ENCODE data around the gene LAMB1. TPM values are rescaled to one million over a fixed set of nuclear protein-coding genes. Genes with fewer than 3 reads are reported as not detected.
A peak's percentile ranks its signal among the peaks of the same experiment; 100 is the strongest.

LAMB1 gene
- total and polyA plus RNA-seq, 12 donors: 33.3 to 145 (median 59.3) TPM

DNA sequence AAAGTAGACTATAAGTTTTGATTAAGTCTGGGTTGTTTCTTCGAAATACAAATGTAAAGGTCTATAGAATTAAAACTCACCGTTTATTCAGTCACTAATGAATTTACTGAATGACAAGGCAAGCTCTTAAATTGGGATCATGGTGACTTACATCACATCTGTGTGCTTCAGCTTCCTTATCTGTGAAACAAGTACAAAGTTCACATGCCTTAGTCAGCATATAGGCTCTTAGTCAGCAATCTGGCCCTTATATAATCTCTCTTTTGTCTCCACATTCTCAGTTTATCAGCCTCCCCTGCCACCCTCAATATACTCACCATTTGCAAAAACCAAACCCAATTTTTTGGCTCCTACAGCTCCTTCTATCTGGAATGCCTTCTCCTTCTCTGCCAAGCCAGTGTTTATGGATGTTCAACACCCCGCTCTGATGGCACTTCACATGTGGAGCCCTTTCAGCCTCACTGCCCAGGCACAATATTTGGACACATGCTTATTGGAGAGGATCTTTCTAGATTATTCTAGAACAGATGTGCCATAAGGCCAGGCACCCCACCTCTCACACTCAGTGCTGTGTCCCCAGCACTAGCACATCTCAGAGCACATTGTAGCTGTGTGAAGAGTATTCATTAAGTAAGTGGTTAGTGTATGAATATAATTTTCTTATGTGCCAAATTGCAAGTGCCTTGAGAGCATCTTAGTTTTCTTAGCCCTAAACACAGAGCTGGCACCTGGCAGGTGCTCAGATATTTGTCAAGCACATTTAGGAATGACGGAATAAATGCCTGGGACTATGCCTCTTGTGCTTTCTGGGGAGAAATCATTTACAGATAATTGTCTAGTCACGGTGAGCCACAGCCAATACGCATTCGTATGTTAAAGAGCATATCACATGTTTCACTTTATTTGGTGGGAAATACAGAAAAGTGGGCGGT, 9.8 kb upstream of the LAMB1 start:
- no peaks in the 10 kb centered on the region for H3K27me3 ChIP-seq
- H3K4me1 ChIP-seq: peaks cover 0 to 38% (median 11%) of the 10 kb centered on the region in 9 donors
- H3K36me3 ChIP-seq: no peaks in the 10 kb centered on the region
- intact Hi-C loops (cut with DNase I): loop anchor here in 4 of 10 donors (10.0 kb wide), 2 partner anchors 118 to 132 kb away; partner anchors contain the start of gene DLD (in 2 of the 4)
- WGBS, 2 donors: 73 to 78% methylated on average over 8 of the region's 8 CpGs
- no peak overlapping the region for H3K4me3 ChIP-seq
- no peaks in the 10 kb centered on the region for H3K9me3 ChIP-seq
- TF ChIP-seq, protein P1, sequence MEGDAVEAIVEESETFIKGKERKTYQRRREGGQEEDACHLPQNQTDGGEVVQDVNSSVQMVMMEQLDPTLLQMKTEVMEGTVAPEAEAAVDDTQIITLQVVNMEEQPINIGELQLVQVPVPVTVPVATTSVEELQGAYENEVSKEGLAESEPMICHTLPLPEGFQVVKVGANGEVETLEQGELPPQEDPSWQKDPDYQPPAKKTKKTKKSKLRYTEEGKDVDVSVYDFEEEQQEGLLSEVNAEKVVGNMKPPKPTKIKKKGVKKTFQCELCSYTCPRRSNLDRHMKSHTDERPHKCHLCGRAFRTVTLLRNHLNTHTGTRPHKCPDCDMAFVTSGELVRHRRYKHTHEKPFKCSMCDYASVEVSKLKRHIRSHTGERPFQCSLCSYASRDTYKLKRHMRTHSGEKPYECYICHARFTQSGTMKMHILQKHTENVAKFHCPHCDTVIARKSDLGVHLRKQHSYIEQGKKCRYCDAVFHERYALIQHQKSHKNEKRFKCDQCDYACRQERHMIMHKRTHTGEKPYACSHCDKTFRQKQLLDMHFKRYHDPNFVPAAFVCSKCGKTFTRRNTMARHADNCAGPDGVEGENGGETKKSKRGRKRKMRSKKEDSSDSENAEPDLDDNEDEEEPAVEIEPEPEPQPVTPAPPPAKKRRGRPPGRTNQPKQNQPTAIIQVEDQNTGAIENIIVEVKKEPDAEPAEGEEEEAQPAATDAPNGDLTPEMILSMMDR (IDR thresholded peaks at IDR 0.05): no peak
- ATAC-seq: peak in 5 of 8 donors; percentile 36 to 64 (median 58)
- peak overlapping the region in 4 of 10 donors; percentile 17 to 25 (median 22) for H3K27ac ChIP-seq
- DNase-seq: no peak

DNA sequence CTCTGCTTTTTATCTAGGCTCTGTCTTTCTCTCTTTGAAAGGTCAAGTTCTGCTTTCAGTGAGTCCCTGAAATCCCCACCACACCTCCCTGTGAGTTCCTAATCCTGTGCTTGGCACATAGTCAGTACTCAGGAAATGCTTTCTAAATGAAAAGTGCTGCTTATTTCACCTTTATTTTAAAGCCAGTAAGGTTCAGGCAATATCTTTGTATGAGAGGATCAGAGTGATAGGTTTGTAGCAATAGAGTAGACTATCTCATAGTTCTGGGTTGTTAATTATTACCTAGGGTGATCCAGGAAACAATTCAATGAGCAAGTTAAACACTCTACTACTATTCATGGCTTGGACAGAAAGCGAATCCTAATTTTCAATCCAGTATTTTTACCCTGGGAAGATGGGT, 7.4 kb upstream of the LAMB1 start:
- Histone ChIP-seq H3K27me3 (peaks cover 0 to 4% (median 0%) of the 10 kb centered on the region in 7 donors), H3K36me3 (no peaks in the 10 kb centered on the region), H3K27ac (peak overlapping the region in 5 of 10 donors; percentile 11 to 52 (median 27)), H3K4me1 (peaks cover 0 to 32% (median 11%) of the 10 kb centered on the region in 9 donors), H3K4me3 (no peak overlapping the region), H3K9me3 (no peaks in the 10 kb centered on the region)
- intact Hi-C loops (cut with DNase I): loop anchor here in 4 of 10 donors (10.0 kb wide), 2 partner anchors 116 to 134 kb away; partner anchors contain the start of gene DLD (in 2 of the 4)
- ATAC-seq (peak in 3 of 8 donors; percentile 19 to 35 (median 23)), DNase-seq (no peak)
- 48 to 70% methylated on average over 1 of the region's 1 CpG for WGBS, 2 donors
- TF ChIP-seq, protein P1 (IDR thresholded peaks at IDR 0.05): no peak

DNA sequence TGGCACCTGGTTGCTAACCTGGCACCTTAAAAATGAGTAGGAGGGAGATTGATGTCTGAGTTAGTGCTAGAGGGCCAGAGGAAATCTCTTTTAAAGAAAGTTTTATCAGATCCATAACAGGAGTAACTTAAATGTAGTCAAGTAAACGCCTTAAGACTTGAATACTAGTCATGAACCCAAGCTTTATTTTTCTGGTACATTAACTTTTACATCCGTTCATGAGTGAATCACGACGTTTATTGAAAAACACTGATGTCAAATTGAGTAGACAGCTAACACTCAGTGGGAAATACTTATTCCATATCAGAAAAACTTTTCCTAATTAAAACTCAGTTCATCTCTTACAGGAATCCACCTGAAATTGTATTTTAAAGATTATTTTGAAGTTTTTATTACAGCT, 6.9 kb upstream of the LAMB1 start:
- TF ChIP-seq, protein P1 (IDR thresholded peaks at IDR 0.05): no peak
- no peak for ATAC-seq
- H3K27ac ChIP-seq: no peak overlapping the region
- H3K9me3 ChIP-seq: no peaks in the 10 kb centered on the region
- intact Hi-C loops (cut with DNase I): loop anchor here in 6 of 10 donors (10.0 kb wide), 3 partner anchors 85 to 135 kb away; partner anchors contain the start of gene DLD (in 3 of the 6)
- no peaks in the 10 kb centered on the region for H3K36me3 ChIP-seq
- H3K4me3 ChIP-seq: no peak overlapping the region
- 94 to 97% methylated on average over 4 of the region's 4 CpGs for WGBS, 2 donors
- no peak for DNase-seq
- H3K27me3 ChIP-seq: peaks cover 0 to 9% (median 0%) of the 10 kb centered on the region in 7 donors
- H3K4me1 ChIP-seq: peaks cover 0 to 32% (median 11%) of the 10 kb centered on the region in 9 donors

DNA sequence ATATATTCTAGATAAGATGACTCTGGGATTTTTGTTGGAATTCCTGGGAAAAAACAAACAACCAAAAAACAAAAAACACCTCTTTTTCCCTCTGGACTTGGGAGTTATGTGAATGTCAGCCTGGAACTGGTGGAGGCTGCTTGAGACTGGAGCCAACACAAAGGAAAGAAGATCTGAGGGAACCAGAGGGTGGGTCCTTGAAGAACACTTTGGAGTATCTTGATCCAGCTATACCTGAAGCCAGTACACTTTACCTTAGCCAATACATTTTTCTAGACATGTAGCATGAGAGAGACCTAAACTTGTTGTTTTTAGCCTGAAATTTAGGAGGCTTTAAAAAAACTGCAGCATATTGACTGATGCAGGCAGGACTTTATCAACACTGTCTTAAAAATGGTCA, 5.9 kb upstream of the LAMB1 start:
- H3K27ac ChIP-seq: no peak overlapping the region
- intact Hi-C loops (cut with DNase I): loop anchor here in 4 of 10 donors (10.0 kb wide), 3 partner anchors 86 to 136 kb away; partner anchors contain the start of gene DLD (in 1 of the 4)
- H3K27me3 ChIP-seq: peaks cover 0 to 20% (median 0%) of the 10 kb centered on the region in 7 donors
- peaks cover 0 to 41% (median 14%) of the 10 kb centered on the region in 9 donors for H3K4me1 ChIP-seq
- ATAC-seq (no peak), DNase-seq (no peak)
- H3K9me3 ChIP-seq: no peaks in the 10 kb centered on the region
- TF ChIP-seq, protein P1 (IDR thresholded peaks at IDR 0.05): no peak
- no peaks in the 10 kb centered on the region for H3K36me3 ChIP-seq
- H3K4me3 ChIP-seq: no peak overlapping the region
